ENCODE results near the gene NRIP1. TPM values are rescaled to one million over a fixed set of nuclear protein-coding genes. Genes with fewer than 3 reads are reported as not detected.
"Not testable (repeated sequence)": the region's sequence is repeated elsewhere in the genome, so short reads cannot be mapped to it uniquely, and the experiment has no call there.

Gene NRIP1
- total and polyA plus RNA-seq, 2 donors from 2014 or later: 7.4 to 60.4 TPM

DNA sequence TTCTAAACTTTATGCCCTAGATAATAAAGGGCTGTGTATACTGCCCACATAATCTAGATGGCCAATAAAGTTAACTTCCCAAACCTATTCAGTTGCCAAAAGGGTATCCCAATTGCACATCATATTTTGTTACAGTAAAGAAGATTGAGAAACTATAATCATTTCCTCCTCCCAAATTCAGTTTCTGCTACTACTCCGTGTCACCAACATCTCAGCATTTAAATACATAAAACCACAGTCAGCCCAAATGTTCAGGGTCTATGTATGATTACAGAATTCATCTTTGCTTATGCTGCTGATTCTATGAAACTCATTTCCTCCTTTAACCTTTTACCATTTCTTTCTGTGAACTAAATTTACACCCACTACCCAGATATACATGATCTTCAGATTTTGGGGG lies 28.6 kb downstream of the NRIP1 start:
- TF ChIP-seq, protein P1, sequence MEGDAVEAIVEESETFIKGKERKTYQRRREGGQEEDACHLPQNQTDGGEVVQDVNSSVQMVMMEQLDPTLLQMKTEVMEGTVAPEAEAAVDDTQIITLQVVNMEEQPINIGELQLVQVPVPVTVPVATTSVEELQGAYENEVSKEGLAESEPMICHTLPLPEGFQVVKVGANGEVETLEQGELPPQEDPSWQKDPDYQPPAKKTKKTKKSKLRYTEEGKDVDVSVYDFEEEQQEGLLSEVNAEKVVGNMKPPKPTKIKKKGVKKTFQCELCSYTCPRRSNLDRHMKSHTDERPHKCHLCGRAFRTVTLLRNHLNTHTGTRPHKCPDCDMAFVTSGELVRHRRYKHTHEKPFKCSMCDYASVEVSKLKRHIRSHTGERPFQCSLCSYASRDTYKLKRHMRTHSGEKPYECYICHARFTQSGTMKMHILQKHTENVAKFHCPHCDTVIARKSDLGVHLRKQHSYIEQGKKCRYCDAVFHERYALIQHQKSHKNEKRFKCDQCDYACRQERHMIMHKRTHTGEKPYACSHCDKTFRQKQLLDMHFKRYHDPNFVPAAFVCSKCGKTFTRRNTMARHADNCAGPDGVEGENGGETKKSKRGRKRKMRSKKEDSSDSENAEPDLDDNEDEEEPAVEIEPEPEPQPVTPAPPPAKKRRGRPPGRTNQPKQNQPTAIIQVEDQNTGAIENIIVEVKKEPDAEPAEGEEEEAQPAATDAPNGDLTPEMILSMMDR (IDR thresholded peaks at IDR 0.05; ENCODE audit: borderline replicate concordance, extremely low read depth, insufficient read depth): no peak
- FAIRE-seq: no peak
- no peak overlapping the region for H3K9ac ChIP-seq (ENCODE audit: low read length in 3 of 3)
- H3K27me3 ChIP-seq (ENCODE audit: control insufficient read depth, insufficient read depth, low read length): no peaks in the 10 kb centered on the region
- peaks cover 0 to 3% (median 0%) of the 10 kb centered on the region in 3 donors for H3K4me1 ChIP-seq (ENCODE audit: control insufficient read depth in 2 of 3, insufficient read depth in 2 of 3, low read depth in 1 of 3, low read length in 3 of 3)
- H3K36me3 ChIP-seq (ENCODE audit: control insufficient read depth in 2 of 3, insufficient read depth in 3 of 3, low read length in 3 of 3): peaks cover 0 to 2% (median 0%) of the 10 kb centered on the region in 3 donors
- no peak overlapping the region for H3K27ac ChIP-seq (ENCODE audit: low read depth in 2 of 2, low read length in 2 of 2)
- intact Hi-C loops (cut with DNase I): no loop called here
- H3K4me3 ChIP-seq (ENCODE audit: low read length in 3 of 3): no peak overlapping the region
- H3K9me3 ChIP-seq (ENCODE audit: control insufficient read depth in 2 of 3, insufficient read depth in 1 of 3, low read length in 3 of 3): no peaks in the 10 kb centered on the region
- DNase-seq: no peak

DNA sequence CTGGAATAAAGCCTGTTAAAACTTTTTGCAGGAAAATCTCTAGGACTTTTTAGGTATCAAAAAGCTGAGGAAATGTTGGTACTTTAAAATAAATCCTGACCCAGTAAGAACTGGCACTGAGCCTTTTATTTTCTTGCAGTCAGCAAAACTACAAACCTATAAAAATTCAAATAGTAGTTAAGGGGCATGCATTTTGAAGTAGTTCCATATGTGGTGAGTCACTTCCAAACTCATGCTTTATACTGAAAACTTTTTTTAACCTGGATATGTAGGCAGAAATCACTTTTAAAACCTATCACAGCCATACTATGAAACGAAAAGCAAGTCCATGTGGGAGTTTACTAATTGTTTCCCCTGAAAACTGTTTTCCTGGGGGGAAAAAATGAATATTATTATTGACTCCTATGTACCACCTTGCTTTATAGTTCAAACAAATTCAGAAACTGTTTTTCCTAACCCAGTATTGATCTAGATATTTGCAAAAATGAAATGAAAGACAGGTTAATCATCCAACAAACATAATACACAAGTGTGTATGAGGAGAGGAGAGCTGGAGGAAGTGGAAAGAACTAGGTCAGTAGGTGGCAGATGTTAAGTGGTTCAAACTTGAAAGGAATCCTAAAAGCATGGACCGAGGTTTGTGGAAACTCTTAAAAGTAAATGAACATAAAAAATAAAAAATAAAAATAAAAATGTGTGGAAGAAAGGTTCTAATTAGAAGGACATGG lies 30.5 kb downstream of the NRIP1 start:
- no peaks in the 10 kb centered on the region for H3K27me3 ChIP-seq (ENCODE audit: control insufficient read depth, insufficient read depth, low read length)
- FAIRE-seq (peak; percentile 83), DNase-seq (peak in 1 of 5 donors; percentile 7)
- TF ChIP-seq, protein P1 (IDR thresholded peaks at IDR 0.05; ENCODE audit: borderline replicate concordance, extremely low read depth, insufficient read depth): no peak
- no peaks in the 10 kb centered on the region for H3K9me3 ChIP-seq (ENCODE audit: control insufficient read depth in 2 of 3, insufficient read depth in 1 of 3, low read length in 3 of 3)
- no peak overlapping the region for H3K9ac ChIP-seq (ENCODE audit: low read length in 3 of 3)
- peaks cover 0 to 3% (median 0%) of the 10 kb centered on the region in 3 donors for H3K4me1 ChIP-seq (ENCODE audit: control insufficient read depth in 2 of 3, insufficient read depth in 2 of 3, low read depth in 1 of 3, low read length in 3 of 3)
- H3K27ac ChIP-seq (ENCODE audit: low read depth in 2 of 2, low read length in 2 of 2): no peak overlapping the region
- H3K36me3 ChIP-seq (ENCODE audit: control insufficient read depth in 2 of 3, insufficient read depth in 3 of 3, low read length in 3 of 3): peaks cover 0 to 1% (median 0%) of the 10 kb centered on the region in 3 donors
- intact Hi-C loops (cut with DNase I): no loop called here
- no peak overlapping the region for H3K4me3 ChIP-seq (ENCODE audit: low read length in 3 of 3)

DNA sequence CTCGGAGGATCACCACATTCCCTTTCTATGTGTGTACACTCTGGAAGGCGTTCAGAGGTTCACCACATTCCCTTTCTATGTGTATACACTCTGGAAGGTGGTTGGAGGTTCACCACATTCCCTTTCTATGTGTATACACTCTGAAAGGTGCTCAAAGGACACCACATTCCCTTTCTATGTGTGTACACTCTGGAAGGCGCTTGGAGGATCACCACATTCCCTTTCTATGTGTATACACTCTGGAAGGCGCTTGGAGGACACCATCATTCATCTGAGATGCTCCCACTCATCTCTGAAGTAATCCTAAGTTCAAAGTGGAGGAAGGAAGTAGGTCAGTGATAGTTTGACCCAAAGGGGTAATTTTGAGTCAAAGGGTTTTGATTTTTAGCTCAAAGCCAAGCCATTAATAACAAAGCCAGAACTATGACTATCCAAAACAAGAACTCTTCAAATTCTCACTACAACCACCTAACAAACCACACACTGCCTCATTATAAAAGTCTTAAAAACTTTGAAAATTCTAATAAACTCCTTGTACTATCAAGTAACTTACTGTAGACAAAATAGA lies 32.9 kb downstream of the NRIP1 start:
- FAIRE-seq (no peak), DNase-seq (no peak)
- no peaks in the 10 kb centered on the region for H3K36me3 ChIP-seq (ENCODE audit: control insufficient read depth in 2 of 3, insufficient read depth in 3 of 3, low read length in 3 of 3)
- no peak overlapping the region for H3K4me3 ChIP-seq (ENCODE audit: low read length in 3 of 3)
- H3K4me1 ChIP-seq (ENCODE audit: control insufficient read depth in 2 of 3, insufficient read depth in 2 of 3, low read depth in 1 of 3, low read length in 3 of 3): peaks cover 0 to 3% (median 2%) of the 10 kb centered on the region in 3 donors
- no peaks in the 10 kb centered on the region for H3K9me3 ChIP-seq (ENCODE audit: control insufficient read depth in 2 of 3, insufficient read depth in 1 of 3, low read length in 3 of 3)
- no peak overlapping the region for H3K9ac ChIP-seq (ENCODE audit: low read length in 3 of 3)
- intact Hi-C loops (cut with DNase I): no loop called here
- H3K27me3 ChIP-seq (ENCODE audit: control insufficient read depth, insufficient read depth, low read length): no peaks in the 10 kb centered on the region
- TF ChIP-seq, protein P1 (IDR thresholded peaks at IDR 0.05; ENCODE audit: borderline replicate concordance, extremely low read depth, insufficient read depth): no peak
- H3K27ac ChIP-seq (ENCODE audit: low read depth in 2 of 2, low read length in 2 of 2): no peak overlapping the region

DNA sequence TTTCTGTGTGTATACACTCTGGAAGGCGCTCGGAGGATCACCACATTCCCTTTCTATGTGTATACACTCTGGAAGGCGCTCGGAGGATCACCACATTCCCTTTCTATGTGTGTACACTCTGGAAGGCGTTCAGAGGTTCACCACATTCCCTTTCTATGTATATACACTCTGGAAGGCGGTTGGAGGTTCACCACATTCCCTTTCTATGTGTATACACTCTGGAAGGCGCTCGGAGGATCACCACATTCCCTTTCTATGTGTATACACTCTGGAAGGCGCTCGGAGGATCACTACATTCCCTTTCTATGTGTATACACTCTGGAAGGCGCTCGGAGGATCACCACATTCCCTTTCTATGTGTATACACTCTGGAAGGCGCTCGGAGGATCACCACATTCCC lies 33.4 kb downstream of the NRIP1 start:
- H3K36me3 ChIP-seq (ENCODE audit: control insufficient read depth in 2 of 3, insufficient read depth in 3 of 3, low read length in 3 of 3); DNase-seq; H3K27ac ChIP-seq (ENCODE audit: low read depth in 2 of 2, low read length in 2 of 2); H3K4me1 ChIP-seq (ENCODE audit: control insufficient read depth in 2 of 3, insufficient read depth in 2 of 3, low read depth in 1 of 3, low read length in 3 of 3); H3K4me3 ChIP-seq (ENCODE audit: low read length in 3 of 3); H3K9ac ChIP-seq (ENCODE audit: low read length in 3 of 3); H3K9me3 ChIP-seq (ENCODE audit: control insufficient read depth in 2 of 3, insufficient read depth in 1 of 3, low read length in 3 of 3); FAIRE-seq; H3K27me3 ChIP-seq (ENCODE audit: control insufficient read depth, insufficient read depth, low read length); intact Hi-C loops (cut with DNase I): not testable (repeated sequence)

DNA sequence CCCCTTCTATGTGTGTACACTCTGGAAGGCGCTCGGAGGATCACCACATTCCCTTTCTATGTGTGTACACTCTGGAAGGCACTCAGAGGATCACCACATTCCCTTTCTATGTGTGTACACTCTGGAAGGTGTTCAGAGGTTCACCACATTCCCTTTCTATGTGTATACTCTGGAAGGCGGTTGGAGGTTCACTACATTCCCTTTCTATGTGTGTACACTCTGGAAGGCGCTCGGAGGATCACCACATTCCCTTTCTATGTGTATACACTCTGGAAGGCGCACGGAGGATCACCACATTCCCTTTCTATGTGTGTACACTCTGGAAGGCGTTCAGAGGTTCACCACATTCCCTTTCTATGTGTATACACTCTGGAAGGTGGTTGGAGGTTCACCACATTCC lies 33.9 kb downstream of the NRIP1 start:
- DNase-seq; intact Hi-C loops (cut with DNase I); H3K27me3 ChIP-seq (ENCODE audit: control insufficient read depth, insufficient read depth, low read length); H3K4me3 ChIP-seq (ENCODE audit: low read length in 3 of 3); H3K9me3 ChIP-seq (ENCODE audit: control insufficient read depth in 2 of 3, insufficient read depth in 1 of 3, low read length in 3 of 3); H3K9ac ChIP-seq (ENCODE audit: low read length in 3 of 3); FAIRE-seq; H3K27ac ChIP-seq (ENCODE audit: low read depth in 2 of 2, low read length in 2 of 2); H3K4me1 ChIP-seq (ENCODE audit: control insufficient read depth in 2 of 3, insufficient read depth in 2 of 3, low read depth in 1 of 3, low read length in 3 of 3); H3K36me3 ChIP-seq (ENCODE audit: control insufficient read depth in 2 of 3, insufficient read depth in 3 of 3, low read length in 3 of 3): not testable (repeated sequence)

All from kidney (tissue), 14 donors.